AG09309 (cell line): Measurements from ENCODE around the gene KDM4C.
"Not testable (repeated sequence)": the region's sequence is repeated elsewhere in the genome, so short reads cannot be mapped to it uniquely, and the experiment has no call there.

Experiments used
- DNase-seq: peaks from one replicate; pipeline ENCODE4 v3.0.0-alpha.2; 2010; ENCODE audit warnings: low read depth
- H3K4me3 ChIP-seq: 2 replicates; pipeline ENCODE4 v1.5.1; 2011; ENCODE audit warnings: mild to moderate bottlenecking, low read depth, low read length, moderate library complexity; ENCODE audit not compliant: control insufficient read depth
- TF ChIP-seq, protein P1 (sequence below): IDR thresholded peaks from 2 replicates; pipeline ENCODE4 v1.5.1; 2011; ENCODE audit warnings: mild to moderate bottlenecking, low read depth, low read length, inconsistent platforms; ENCODE audit not compliant: insufficient read depth, control insufficient read depth; ENCODE audit errors: missing control alignments

KDM4C gene

GRCh38 chr9:6757456-6758247, at the start of gene KDM4C:
KDM4C (plus strand) TSS chr9:6757973; CDS start chr9:6792989, 35,016 bp downstream.
- peak within 1 kb of the TSS; percentile 87 for H3K4me3 ChIP-seq
- peak; percentile 71 for DNase-seq
- TF ChIP-seq, protein P1, sequence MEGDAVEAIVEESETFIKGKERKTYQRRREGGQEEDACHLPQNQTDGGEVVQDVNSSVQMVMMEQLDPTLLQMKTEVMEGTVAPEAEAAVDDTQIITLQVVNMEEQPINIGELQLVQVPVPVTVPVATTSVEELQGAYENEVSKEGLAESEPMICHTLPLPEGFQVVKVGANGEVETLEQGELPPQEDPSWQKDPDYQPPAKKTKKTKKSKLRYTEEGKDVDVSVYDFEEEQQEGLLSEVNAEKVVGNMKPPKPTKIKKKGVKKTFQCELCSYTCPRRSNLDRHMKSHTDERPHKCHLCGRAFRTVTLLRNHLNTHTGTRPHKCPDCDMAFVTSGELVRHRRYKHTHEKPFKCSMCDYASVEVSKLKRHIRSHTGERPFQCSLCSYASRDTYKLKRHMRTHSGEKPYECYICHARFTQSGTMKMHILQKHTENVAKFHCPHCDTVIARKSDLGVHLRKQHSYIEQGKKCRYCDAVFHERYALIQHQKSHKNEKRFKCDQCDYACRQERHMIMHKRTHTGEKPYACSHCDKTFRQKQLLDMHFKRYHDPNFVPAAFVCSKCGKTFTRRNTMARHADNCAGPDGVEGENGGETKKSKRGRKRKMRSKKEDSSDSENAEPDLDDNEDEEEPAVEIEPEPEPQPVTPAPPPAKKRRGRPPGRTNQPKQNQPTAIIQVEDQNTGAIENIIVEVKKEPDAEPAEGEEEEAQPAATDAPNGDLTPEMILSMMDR = no peak

DNA sequence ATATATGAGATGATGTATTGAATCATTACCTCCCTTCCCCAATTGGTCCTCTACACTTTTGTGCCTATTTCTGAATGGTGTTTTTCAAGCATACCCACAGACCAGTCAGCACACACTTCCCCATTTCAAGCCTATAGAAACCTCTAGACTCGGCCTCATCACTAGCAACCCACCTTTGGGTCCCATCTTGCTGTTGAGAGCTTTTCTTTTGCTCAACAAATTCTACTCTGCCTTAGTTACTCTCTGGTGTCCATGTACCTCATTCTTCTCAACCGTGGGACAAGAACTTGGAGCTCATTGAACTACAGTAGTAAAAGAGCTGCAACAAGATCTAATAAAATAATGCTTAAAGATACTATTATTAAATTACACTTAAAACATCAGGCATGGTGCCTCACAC, 49.0 kb upstream of the KDM4C start:
- H3K4me3 ChIP-seq = no peak overlapping the region
- TF ChIP-seq, protein P1 = no peak
- DNase-seq = no peak

GRCh38 chr9:6711403-6711802, 46.4 kb upstream of the KDM4C start:
- H3K4me3 ChIP-seq = no peak overlapping the region
- TF ChIP-seq, protein P1 = no peak
- DNase-seq = no peak

GRCh38 chr9:6712041-6712440, 45.7 kb upstream of the KDM4C start:
- no peak for DNase-seq
- H3K4me3 ChIP-seq = no peak overlapping the region
- TF ChIP-seq, protein P1 = no peak

DNA sequence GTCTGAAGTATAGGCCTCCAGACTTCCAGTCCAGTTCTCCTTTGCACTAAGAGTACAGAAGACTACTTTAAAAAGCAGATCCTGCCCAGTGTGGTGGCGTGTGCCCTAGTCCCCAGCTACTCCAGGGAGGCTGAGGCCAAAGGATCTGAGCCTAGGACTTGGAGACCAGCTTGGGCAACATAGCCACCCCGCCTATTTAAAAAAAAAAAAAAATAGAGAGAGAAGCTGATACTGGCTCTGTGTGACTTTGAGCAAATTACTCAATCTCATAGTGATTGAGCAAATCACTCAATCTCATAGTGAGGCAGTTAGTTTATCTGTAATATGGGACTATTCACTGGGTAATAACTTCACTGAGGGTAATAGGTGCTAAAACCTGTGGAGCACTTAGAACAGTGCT, 43.6 kb upstream of the KDM4C start:
- TF ChIP-seq, protein P1 = no peak
- no peak overlapping the region for H3K4me3 ChIP-seq
- DNase-seq = no peak

- H3K4me3 ChIP-seq = not testable (repeated sequence)
Measured at GRCh38 chr9:6715153-6715754, 42.5 kb upstream of the KDM4C start.

More at GRCh38 chr9:6715153-6715754, 42.5 kb upstream of the KDM4C start:
- DNase-seq = not testable (repeated sequence)
